HG03196 (cell line): Measurements from ENCODE around the gene STK38L.

Experiments
- ATAC-seq: cut with Tn5 transposase; IDR thresholded peaks from one replicate; pipeline ENCODE4 v1.9.1; 2021; ENCODE audit not compliant: unreplicated experiment

STK38L gene

GRCh38 chr12:27344760-27345159 lies 100.7 kb downstream of the STK38L start:
- no peak for ATAC-seq

DNA sequence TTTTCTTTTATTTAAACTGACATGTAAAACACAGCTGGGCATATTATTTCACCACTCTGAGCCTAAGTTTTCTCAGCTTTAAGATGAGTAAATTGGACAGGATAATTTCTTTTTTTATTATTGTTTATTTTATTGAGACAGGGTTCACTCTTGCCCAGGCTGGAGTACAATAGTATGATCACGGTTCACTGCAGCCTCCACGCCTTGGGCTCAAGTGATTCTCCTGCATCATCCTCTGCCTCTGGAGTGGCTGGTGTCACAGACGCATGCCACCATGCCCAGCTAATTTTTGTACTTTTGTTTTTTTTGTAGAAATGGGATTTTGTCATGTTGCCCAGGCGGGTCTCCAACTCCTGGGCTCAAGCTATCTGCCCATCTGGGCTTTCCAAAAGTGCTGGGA lies 101.3 kb downstream of the STK38L start:
- no peak for ATAC-seq

GRCh38 chr12:27347779-27348178 lies 103.7 kb downstream of the STK38L start:
- no peak for ATAC-seq

DNA sequence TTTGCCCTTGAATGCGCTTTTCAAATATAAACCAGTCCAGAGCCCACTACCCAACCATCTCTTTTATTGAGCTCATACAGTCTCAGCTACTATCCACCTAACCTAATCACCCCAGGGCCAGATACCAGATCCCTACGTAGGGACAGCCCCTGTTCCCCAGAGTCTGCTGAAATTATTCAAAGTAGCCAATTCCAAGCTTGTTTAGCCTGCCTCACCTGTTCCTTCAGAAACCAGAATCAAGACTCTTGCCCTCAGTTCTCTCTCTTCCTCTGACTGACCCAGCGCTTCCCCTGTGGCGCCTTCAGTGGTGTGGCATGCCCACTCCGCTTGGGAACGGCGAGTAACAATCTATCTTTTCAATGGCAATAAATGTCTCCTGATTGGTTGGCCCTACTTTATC lies 107.4 kb downstream of the STK38L start:
- ATAC-seq = no peak

GRCh38 chr12:27355486-27355885 lies 111.4 kb downstream of the STK38L start:
- no peak for ATAC-seq

- no peak for ATAC-seq
Observed at GRCh38 chr12:27355979-27356378, 111.9 kb downstream of the STK38L start.

- ATAC-seq = no peak
Observed at GRCh38 chr12:27359578-27360340, 115.7 kb downstream of the STK38L start.

- no peak for ATAC-seq
Observed at GRCh38 chr12:27361372-27361771, 117.3 kb downstream of the STK38L start.

- ATAC-seq = no peak
Observed at GRCh38 chr12:27366621-27367020, 122.5 kb downstream of the STK38L start.

DNA sequence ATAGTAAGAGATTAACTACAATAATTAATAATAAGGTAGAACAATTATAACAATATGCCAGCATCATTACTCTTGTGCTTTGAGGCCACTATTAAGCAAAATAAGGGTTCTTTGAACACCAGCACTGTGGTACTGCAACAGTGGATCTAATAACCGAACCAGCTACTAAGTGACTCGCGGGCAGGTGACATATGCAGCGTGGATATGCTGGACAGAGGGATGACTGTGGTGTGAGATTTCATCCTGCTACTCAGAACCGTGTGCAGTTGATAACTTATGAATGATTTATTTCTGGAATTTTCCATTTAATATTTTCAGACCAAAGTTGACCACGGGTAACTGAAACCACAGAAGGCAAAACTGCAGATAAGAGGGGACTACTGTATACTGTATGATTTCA lies 123.0 kb downstream of the STK38L start:
- no peak for ATAC-seq
